ENCODE results near the gene ERCC3. TPM values are rescaled to one million over a fixed set of nuclear protein-coding genes. Genes with fewer than 3 reads are reported as not detected.

The ERCC3 gene
- total RNA-seq, 2 experiments from 2014 or later, result 40.0 to 44.0 TPM

DNA sequence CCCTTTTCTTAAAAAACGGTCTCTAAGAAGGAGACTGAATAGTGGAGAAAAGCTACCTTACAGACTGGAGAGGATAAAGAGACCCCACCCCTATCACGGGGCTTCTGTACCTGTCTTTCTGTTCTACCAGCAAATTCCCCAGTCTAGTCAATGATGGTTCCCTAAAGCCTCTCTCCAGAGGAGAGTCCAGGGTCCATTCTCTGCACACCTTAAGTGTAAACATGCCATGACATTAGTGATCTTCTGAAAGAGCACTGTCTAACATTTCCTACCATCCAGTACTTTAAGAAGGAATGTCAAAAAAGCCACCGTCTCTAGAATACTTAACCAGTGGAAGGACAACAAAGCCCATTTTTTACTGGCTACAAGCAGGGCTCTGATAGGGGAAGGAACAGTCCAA, 17.0 kb upstream of the ERCC3 start:
- H3K4me1 ChIP-seq (ENCODE audit: insufficient read depth, low read length), result no peaks in the 10 kb centered on the region
- no peak overlapping the region for H3K27ac ChIP-seq (ENCODE audit: low read depth in 1 of 2, low read length in 2 of 2)
- Mint-ChIP-seq H3K4me1 (ENCODE audit: low read depth) (no peaks in the 10 kb centered on the region), H3K36me3 (ENCODE audit: low read depth) (peaks cover 87% of the 10 kb centered on the region), H3K4me3 (no peak overlapping the region), H3K9me3 (no peaks in the 10 kb centered on the region), H3K27me3 (no peaks in the 10 kb centered on the region), H3K27ac (no peak overlapping the region)
- H3K9me3 ChIP-seq (ENCODE audit: control insufficient read depth in 1 of 2, insufficient read depth in 1 of 2, low read length in 2 of 2), result no peaks in the 10 kb centered on the region
- POLR2A ChIA-PET, result no interaction called here
- no peaks in the 10 kb centered on the region for H3K27me3 ChIP-seq (ENCODE audit: control insufficient read depth in 1 of 2, insufficient read depth in 2 of 2, low read length in 2 of 2)
- ATAC-seq (ENCODE audit: poor library complexity) (no peak), DNase-seq (no peak)
- H3K36me3 ChIP-seq (ENCODE audit: insufficient read depth, low read length), result peaks cover 79% of the 10 kb centered on the region
- no peak overlapping the region for H3K4me3 ChIP-seq (ENCODE audit: low read length)
- no peak for TF ChIP-seq CTCF (IDR thresholded peaks at IDR 0.05)
- CTCF ChIA-PET, result interaction anchor here (0.5 to 1.3 kb wide), 2 partner anchors 9 to 105 kb away, joined by 3 to 4 read pairs; no protein-coding TSS in a partner anchor
- intact Hi-C loops (cut with DNase I, micrococcal nuclease), result no loop called here

DNA sequence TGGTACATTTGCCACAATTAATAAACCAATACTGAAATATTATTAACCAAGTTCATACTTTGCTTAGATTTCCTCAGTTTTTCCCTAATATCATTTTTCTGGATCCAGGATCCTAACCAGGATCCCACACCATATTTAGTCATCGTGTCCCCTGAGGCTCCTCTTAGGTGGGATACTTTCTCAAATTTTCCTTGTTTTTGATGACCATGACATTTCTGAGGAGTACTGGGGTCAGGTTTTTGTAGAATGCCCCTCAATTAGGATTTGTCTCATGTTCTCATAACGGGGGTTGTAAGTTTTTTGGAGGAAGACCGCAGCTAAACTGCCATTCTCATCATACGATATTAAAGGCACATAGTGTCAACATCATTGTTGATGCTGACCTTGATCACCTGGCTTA, 15.5 kb upstream of the ERCC3 start:
- Histone ChIP-seq H3K27me3 (ENCODE audit: control insufficient read depth in 1 of 2, insufficient read depth in 2 of 2, low read length in 2 of 2) (no peaks in the 10 kb centered on the region), H3K4me1 (ENCODE audit: insufficient read depth, low read length) (no peaks in the 10 kb centered on the region), H3K36me3 (ENCODE audit: insufficient read depth, low read length) (peaks cover 76% of the 10 kb centered on the region), H3K4me3 (ENCODE audit: low read length) (no peak overlapping the region), H3K27ac (ENCODE audit: low read depth in 1 of 2, low read length in 2 of 2) (no peak overlapping the region), H3K9me3 (ENCODE audit: control insufficient read depth in 1 of 2, insufficient read depth in 1 of 2, low read length in 2 of 2) (no peaks in the 10 kb centered on the region)
- ATAC-seq (ENCODE audit: poor library complexity), result no peak
- POLR2A ChIA-PET, result interaction anchor here (1.0 kb wide), 1 partner anchor 16 kb away, joined by 4 read pairs; no protein-coding TSS in a partner anchor
- Mint-ChIP-seq H3K36me3 (ENCODE audit: low read depth) (peaks cover 82% of the 10 kb centered on the region), H3K27me3 (no peaks in the 10 kb centered on the region), H3K4me3 (no peak overlapping the region), H3K4me1 (ENCODE audit: low read depth) (no peaks in the 10 kb centered on the region), H3K27ac (no peak overlapping the region), H3K9me3 (no peaks in the 10 kb centered on the region)
- no peak for DNase-seq
- TF ChIP-seq CTCF (IDR thresholded peaks at IDR 0.05), result no peak
- intact Hi-C loops (cut with DNase I, micrococcal nuclease), result no loop called here
- CTCF ChIA-PET, result interaction anchor here (0.9 kb wide), 1 partner anchor 20 kb away, joined by 3 read pairs; no protein-coding TSS in a partner anchor

DNA sequence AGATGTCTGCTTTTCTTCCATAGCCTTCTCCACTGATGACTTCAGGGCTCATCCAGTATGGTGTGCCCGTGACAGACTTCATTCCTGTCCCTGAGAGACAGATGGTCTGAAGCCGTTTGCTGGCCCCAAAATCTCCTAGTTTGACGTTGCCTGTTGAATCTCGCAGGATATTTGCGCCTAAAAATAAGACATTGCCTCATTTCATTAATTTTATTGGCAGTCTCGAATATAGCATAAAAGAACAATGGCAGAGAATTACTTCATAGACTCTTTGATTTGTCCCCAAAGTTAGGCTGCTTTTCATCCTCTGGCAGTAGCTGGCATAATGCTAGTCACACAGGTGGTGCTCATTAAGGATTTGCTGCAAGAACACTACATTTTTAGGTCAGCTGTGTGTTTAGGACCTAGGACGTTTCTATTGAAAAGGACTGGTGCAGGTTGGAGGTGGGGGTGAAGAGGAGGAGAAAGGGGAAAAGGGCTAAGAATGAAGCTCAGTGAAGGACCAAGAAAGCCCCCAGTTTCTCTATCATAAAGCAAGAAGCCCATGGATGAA, 14.7 kb upstream of the ERCC3 start:
- H3K4me1 Mint-ChIP-seq (ENCODE audit: low read depth), result no peaks in the 10 kb centered on the region
- peaks cover 74% of the 10 kb centered on the region for H3K36me3 Mint-ChIP-seq (ENCODE audit: low read depth)
- ATAC-seq (ENCODE audit: poor library complexity), result no peak
- intact Hi-C loops (cut with DNase I, micrococcal nuclease), result no loop called here
- Histone ChIP-seq H3K27me3 (ENCODE audit: control insufficient read depth in 1 of 2, insufficient read depth in 2 of 2, low read length in 2 of 2) (no peaks in the 10 kb centered on the region), H3K9me3 (ENCODE audit: control insufficient read depth in 1 of 2, insufficient read depth in 1 of 2, low read length in 2 of 2) (no peaks in the 10 kb centered on the region), H3K27ac (ENCODE audit: low read depth in 1 of 2, low read length in 2 of 2) (no peak overlapping the region), H3K4me1 (ENCODE audit: insufficient read depth, low read length) (no peaks in the 10 kb centered on the region), H3K36me3 (ENCODE audit: insufficient read depth, low read length) (peaks cover 68% of the 10 kb centered on the region), H3K4me3 (ENCODE audit: low read length) (no peak overlapping the region)
- no peak overlapping the region for H3K27ac Mint-ChIP-seq
- H3K4me3 Mint-ChIP-seq, result no peak overlapping the region
- H3K9me3 Mint-ChIP-seq, result no peaks in the 10 kb centered on the region
- DNase-seq, result no peak
- CTCF ChIA-PET, result interaction anchor here (0.9 kb wide), 1 partner anchor 21 kb away, joined by 3 read pairs; no protein-coding TSS in a partner anchor
- no peak for TF ChIP-seq CTCF (IDR thresholded peaks at IDR 0.05)
- POLR2A ChIA-PET, result interaction anchor here (1.0 kb wide), 1 partner anchor 16 kb away, joined by 4 read pairs; no protein-coding TSS in a partner anchor
- no peaks in the 10 kb centered on the region for H3K27me3 Mint-ChIP-seq
